ENCODE data around the gene CPLX1.

DNA sequence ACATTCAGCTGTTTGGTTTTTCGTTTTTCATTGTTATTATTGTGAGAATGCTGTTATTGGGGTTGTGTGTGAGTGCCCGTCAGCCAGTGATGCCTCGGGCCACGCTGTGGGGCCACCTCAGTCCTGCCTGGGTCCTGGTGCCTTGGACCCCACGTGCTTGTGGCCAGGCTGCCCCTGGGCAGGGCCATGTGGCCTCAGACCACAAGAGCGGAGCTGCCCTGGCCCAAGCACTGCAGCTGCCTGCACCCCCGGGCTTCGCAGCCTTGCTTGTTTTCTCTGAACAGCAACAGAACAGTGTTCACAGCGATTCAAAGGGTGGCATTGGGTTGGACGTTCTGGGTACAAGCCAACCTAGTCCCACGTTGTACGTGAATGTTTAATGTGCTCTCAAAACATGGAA is 56.9 kb downstream of the CPLX1 start:
- TF ChIP-seq CREB1 (IDR thresholded peaks at IDR 0.05; ENCODE audit: low read depth) (no peak), EP300 (IDR thresholded peaks at IDR 0.05; ENCODE audit: borderline replicate concordance) (no peak), TEAD4 (IDR thresholded peaks at IDR 0.05) (no peak), TAF1 (IDR thresholded peaks at IDR 0.05; ENCODE audit: low read depth) (no peak), TCF12 (IDR thresholded peaks at IDR 0.05; ENCODE audit: low read depth) (no peak)
- TF ChIP-seq, protein P1, sequence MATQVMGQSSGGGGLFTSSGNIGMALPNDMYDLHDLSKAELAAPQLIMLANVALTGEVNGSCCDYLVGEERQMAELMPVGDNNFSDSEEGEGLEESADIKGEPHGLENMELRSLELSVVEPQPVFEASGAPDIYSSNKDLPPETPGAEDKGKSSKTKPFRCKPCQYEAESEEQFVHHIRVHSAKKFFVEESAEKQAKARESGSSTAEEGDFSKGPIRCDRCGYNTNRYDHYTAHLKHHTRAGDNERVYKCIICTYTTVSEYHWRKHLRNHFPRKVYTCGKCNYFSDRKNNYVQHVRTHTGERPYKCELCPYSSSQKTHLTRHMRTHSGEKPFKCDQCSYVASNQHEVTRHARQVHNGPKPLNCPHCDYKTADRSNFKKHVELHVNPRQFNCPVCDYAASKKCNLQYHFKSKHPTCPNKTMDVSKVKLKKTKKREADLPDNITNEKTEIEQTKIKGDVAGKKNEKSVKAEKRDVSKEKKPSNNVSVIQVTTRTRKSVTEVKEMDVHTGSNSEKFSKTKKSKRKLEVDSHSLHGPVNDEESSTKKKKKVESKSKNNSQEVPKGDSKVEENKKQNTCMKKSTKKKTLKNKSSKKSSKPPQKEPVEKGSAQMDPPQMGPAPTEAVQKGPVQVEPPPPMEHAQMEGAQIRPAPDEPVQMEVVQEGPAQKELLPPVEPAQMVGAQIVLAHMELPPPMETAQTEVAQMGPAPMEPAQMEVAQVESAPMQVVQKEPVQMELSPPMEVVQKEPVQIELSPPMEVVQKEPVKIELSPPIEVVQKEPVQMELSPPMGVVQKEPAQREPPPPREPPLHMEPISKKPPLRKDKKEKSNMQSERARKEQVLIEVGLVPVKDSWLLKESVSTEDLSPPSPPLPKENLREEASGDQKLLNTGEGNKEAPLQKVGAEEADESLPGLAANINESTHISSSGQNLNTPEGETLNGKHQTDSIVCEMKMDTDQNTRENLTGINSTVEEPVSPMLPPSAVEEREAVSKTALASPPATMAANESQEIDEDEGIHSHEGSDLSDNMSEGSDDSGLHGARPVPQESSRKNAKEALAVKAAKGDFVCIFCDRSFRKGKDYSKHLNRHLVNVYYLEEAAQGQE (IDR thresholded peaks at IDR 0.05; ENCODE audit: low read depth), result no peak
- TF ChIP-seq, protein P2, sequence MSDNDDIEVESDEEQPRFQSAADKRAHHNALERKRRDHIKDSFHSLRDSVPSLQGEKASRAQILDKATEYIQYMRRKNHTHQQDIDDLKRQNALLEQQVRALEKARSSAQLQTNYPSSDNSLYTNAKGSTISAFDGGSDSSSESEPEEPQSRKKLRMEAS (IDR thresholded peaks at IDR 0.05), result no peak

Measured in Ishikawa (cell line).